PC-3 (cell line): ENCODE measurements around the gene AGAP1.

ENCODE experiments used
- CTCF ChIP-seq: fragments of 300-600 bp; sonication (generic); conservative IDR thresholded peaks from 2 replicates; pipeline ENCODE4 v1.5.1; 2017; ENCODE audit warnings: antibody characterized with exemption, low read depth, mild to moderate bottlenecking, low read length
- EZH2 ChIP-seq: fragments of 300-600 bp; sonication (generic); IDR thresholded peaks from one replicate; pipeline ENCODE4 v1.6.1; 2017; ENCODE audit warnings: antibody characterized with exemption, mild to moderate bottlenecking, low read length; ENCODE audit not compliant: unreplicated experiment

- no peak for TF ChIP-seq CTCF
- no peak for TF ChIP-seq EZH2
Observed at GRCh38 chr2:236137066-236137465, 643.2 kb downstream of the AGAP1 start.
